B cell (primary cell): ENCODE data around the gene EGLN1. TPM values are rescaled to one million over a fixed set of nuclear protein-coding genes. Genes with fewer than 3 reads are reported as not detected.

ENCODE experiments used
- ATAC-seq: fragments of 200-7000 bp; cut with Tn5 transposase; one replicate; pipeline ENCODE4 v1.10.0; 2021; ENCODE audit warnings: low read depth, mild to moderate bottlenecking, moderate number of reproducible peaks, moderate library complexity
- CTCF ChIA-PET: fragments of 350-600 bp; sonication (Branson Sonifier 250); formaldehyde crosslinking; loops from one replicate; lab custom pipeline; 2021; ENCODE audit warnings: antibody characterized with exemption, inconsistent platforms; lab: Charles Lee
- POLR2A ChIA-PET: fragments of 350-600 bp; sonication (Branson Sonifier 250); formaldehyde crosslinking; loops from one replicate; lab custom pipeline; 2021; ENCODE audit warnings: antibody characterized with exemption; lab: Charles Lee
- DNase-seq: peaks from one replicate; pipeline ENCODE4 v3.0.0; 2013
- H2AFZ ChIP-seq: 2 replicates; pipeline ENCODE4 v1.6.1; 2012; ENCODE audit warnings: mild to moderate bottlenecking, low read depth, low read length; ENCODE audit not compliant: insufficient read depth, poor library complexity, severe bottlenecking
- H3K27ac ChIP-seq, 2 donors: 1 replicate in 1 of 2; 2 replicates in 1 of 2; pipeline ENCODE4 v1.5.1; 2012 to 2013; ENCODE audit warnings: low read length in 2 of 2, mild to moderate bottlenecking in 2 of 2, moderate library complexity in 1 of 2
- H3K27me3 ChIP-seq, 4 experiments: fragments of 200-600 bp in 1 of 4; sonication (generic) in 1 of 4; replicated peaks in 1 of 4; 1 replicate in 2 of 4; 2 replicates in 2 of 4; pipeline versions ENCODE4 v1.6.1 to v1.7.0; 2013 to 2016; ENCODE audit warnings: low read length in 3 of 4, mild to moderate bottlenecking in 2 of 4, mixed read lengths in 1 of 4, moderate library complexity in 1 of 4; ENCODE audit not compliant: insufficient read depth in 4 of 4, control insufficient read depth in 3 of 4; ENCODE audit errors: control extremely low read depth in 1 of 4
- H3K36me3 ChIP-seq, 2 experiments: replicated peaks in 1 of 2; 1 replicate in 1 of 2; 2 replicates in 1 of 2; pipeline versions ENCODE4 v1.6.1 to v1.7.1; 2013; ENCODE audit warnings: low read length in 1 of 2; ENCODE audit not compliant: insufficient read depth in 2 of 2, control insufficient read depth in 1 of 2; ENCODE audit errors: control extremely low read depth in 1 of 2, extremely low read depth in 1 of 2
- H3K4me1 ChIP-seq, 2 donors: fragments of 200-600 bp in 1 of 2; sonication (generic) in 1 of 2; 1 replicate in 1 of 2; 2 replicates in 1 of 2; pipeline versions ENCODE4 v1.5.1 to v1.6.1; 2013 to 2017; ENCODE audit warnings: low read length in 2 of 2; ENCODE audit not compliant: control insufficient read depth in 2 of 2, insufficient read depth in 2 of 2
- H3K4me2 ChIP-seq: replicated peaks from 2 replicates; pipeline ENCODE3; 2012; ENCODE audit warnings: mild to moderate bottlenecking, low read depth, low read length; ENCODE audit not compliant: poor library complexity, severe bottlenecking
- H3K4me3 ChIP-seq, 5 experiments: fragments of 200-600 bp in 1 of 5; sonication (generic) in 1 of 5; 1 replicate in 3 of 5; 2 replicates in 2 of 5; pipeline versions ENCODE4 v1.5.1 to v1.7.0; 2011 to 2016; ENCODE audit warnings: low read length in 4 of 5, mild to moderate bottlenecking in 4 of 5, low read depth in 2 of 5, control low read depth in 1 of 5, moderate library complexity in 1 of 5; ENCODE audit not compliant: insufficient read depth in 1 of 5; ENCODE audit errors: control extremely low read depth in 1 of 5, extremely low read depth in 1 of 5
- H3K79me2 ChIP-seq: fragments of 200-600 bp; sonication (generic); one replicate; pipeline ENCODE4 v1.6.0; 2016; ENCODE audit warnings: low read length; ENCODE audit not compliant: control insufficient read depth, insufficient read depth
- H3K9ac ChIP-seq: fragments of 200-600 bp; sonication (generic); 2 replicates; pipeline ENCODE4 v1.6.1; 2017; ENCODE audit warnings: mild to moderate bottlenecking, low read length, moderate library complexity
- H3K9me3 ChIP-seq, 3 donors: one replicate each; pipeline versions ENCODE4 v1.6.1 to v1.7.1; 2013; ENCODE audit warnings: low read length in 2 of 3; ENCODE audit not compliant: control insufficient read depth in 2 of 3, insufficient read depth in 1 of 3; ENCODE audit errors: control extremely low read depth in 1 of 3
- H4K20me1 ChIP-seq: 2 replicates; pipeline ENCODE4 v1.6.0; 2012; ENCODE audit warnings: mild to moderate bottlenecking, low read length; ENCODE audit not compliant: insufficient read depth, control insufficient read depth, poor library complexity, severe bottlenecking
- H3K27ac Mint-ChIP-seq: one replicate; pipeline ENCODE4 v1.8.0; 2021; ENCODE audit warnings: mixed read lengths
- H3K27me3 Mint-ChIP-seq: one replicate; pipeline ENCODE4 v1.8.0; 2021; ENCODE audit warnings: mixed read lengths
- H3K4me1 Mint-ChIP-seq: one replicate; pipeline ENCODE4 v1.8.0; 2021; ENCODE audit warnings: mixed read lengths
- H3K4me3 Mint-ChIP-seq: one replicate; pipeline ENCODE4 v1.8.0; 2021; ENCODE audit warnings: mixed read lengths
- H3K9me3 Mint-ChIP-seq: one replicate; pipeline ENCODE4 v1.8.0; 2022; ENCODE audit warnings: mixed read lengths; ENCODE audit not compliant: insufficient read depth
- CTCF ChIP-seq: fragments of 200-600 bp; IDR thresholded peaks from one replicate; pipeline ENCODE4 v1.8.0; 2022; ENCODE audit warnings: antibody characterized with exemption, mild to moderate bottlenecking
- EZH2 ChIP-seq: IDR thresholded peaks from 2 replicates; pipeline ENCODE4 v1.6.1; 2012; ENCODE audit warnings: borderline replicate concordance, low read depth, mild to moderate bottlenecking, moderate library complexity, low read length; ENCODE audit not compliant: insufficient read depth, poor library complexity, severe bottlenecking
- WGBS: methylation state at CpG from one replicate; pipeline ENCODE4 v1.1.5; 2013; ENCODE audit warnings: missing lambda C conversion rate; ENCODE audit not compliant: insufficient coverage; 5-methylcytosine and 5-hydroxymethylcytosine counted together
- intact Hi-C: fragments of 100-400 bp; cut with micrococcal nuclease; formaldehyde crosslinking; loops from one replicate; pipeline ENCODE4 v1.10.0; 2022
- polyA plus RNA-seq: library from polyadenylated mRNA; depleted of rRNA; stranded (reverse); fragments of >200 nt; gene quantifications from 2 replicates; pipeline ENCODE4 v1.2.3, GENCODE V29; 2012
- total RNA-seq, 2 donors: library from RNA; stranded (reverse); fragments of 120-200 nt in 1 of 2; gene quantifications; 1 replicate in 1 of 2; 2 replicates in 1 of 2; pipeline versions ENCODE4 v1.2.3 to v1.2.4, GENCODE V29; 2013 to 2022

EGLN1 gene
- total and polyA plus RNA-seq, 2 donors (not counting 1 experiment from before 2014, with no cell fraction given) = 7.5 to 18.5 TPM

GRCh38 chr1:231338270-231339128, 83.6 kb downstream of the EGLN1 start, which contains the start of gene SPRTN:
SPRTN (plus strand) TSS chr1:231338293; CDS start chr1:231338384, 91 bp downstream.
- peaks cover 45 to 46% of the 10 kb centered on the region in 2 donors for H3K4me1 ChIP-seq
- DNase-seq = no peak
- peaks cover 51% of the 10 kb centered on the region for H3K4me1 Mint-ChIP-seq
- H3K9me3 ChIP-seq = peaks cover 0 to 10% (median 0%) of the 10 kb centered on the region in 3 donors
- TF ChIP-seq CTCF (no peak), EZH2 (no peak)
- no peaks in the 10 kb centered on the region for H3K27me3 ChIP-seq
- CTCF ChIA-PET = interaction anchor here (0.9 to 2.5 kb wide), 8 partner anchors 17 to 1830 kb away, joined by 3 to 11 read pairs (median 6); partner anchors contain the start of genes EGLN1, NUP133 and TSNAX
- H3K4me2 ChIP-seq = peak within 1 kb of the TSS; percentile 88
- no peaks in the 10 kb centered on the region for H3K9me3 Mint-ChIP-seq
- H3K79me2 ChIP-seq = peaks cover 84% of the 10 kb centered on the region
- H3K27me3 Mint-ChIP-seq = peaks cover 3% of the 10 kb centered on the region
- peak within 1 kb of the TSS; percentile 99 for H2AFZ ChIP-seq
- peaks cover 3 to 6% of the 10 kb centered on the region in 2 experiments for H3K36me3 ChIP-seq
- POLR2A ChIA-PET = interaction anchor here (0.6 to 1.3 kb wide), 4 partner anchors 83 to 1613 kb away, joined by 4 to 10 read pairs (median 7); no protein-coding TSS in a partner anchor
- peak within 1 kb of the TSS; percentile 100 for H3K27ac Mint-ChIP-seq
- peaks cover 32% of the 10 kb centered on the region for H4K20me1 ChIP-seq
- intact Hi-C loops = loop anchor here (1.0 kb wide), 5 partner anchors 19 to 696 kb away; partner anchors contain the start of genes COG2, EGLN1, GNPAT and TSNAX
- H3K4me3 ChIP-seq = peak within 1 kb of the TSS; percentile 68 to 96 (median 94)
- ATAC-seq = no peak
- peak within 1 kb of the TSS; percentile 99 for H3K9ac ChIP-seq
- peak within 1 kb of the TSS; percentile 99 for H3K4me3 Mint-ChIP-seq
- H3K27ac ChIP-seq = peak within 1 kb of the TSS; percentile 93 to 99
- WGBS = under 1% methylated on average over 28 of the region's 43 CpGs
